ENCODE measurements around the gene GSTK1. TPM values are rescaled to one million over a fixed set of nuclear protein-coding genes. Genes with fewer than 3 reads are reported as not detected.

GSTK1 gene
- total and polyA plus RNA-seq, 5 donors = 182 to 280 (median 239) TPM

DNA sequence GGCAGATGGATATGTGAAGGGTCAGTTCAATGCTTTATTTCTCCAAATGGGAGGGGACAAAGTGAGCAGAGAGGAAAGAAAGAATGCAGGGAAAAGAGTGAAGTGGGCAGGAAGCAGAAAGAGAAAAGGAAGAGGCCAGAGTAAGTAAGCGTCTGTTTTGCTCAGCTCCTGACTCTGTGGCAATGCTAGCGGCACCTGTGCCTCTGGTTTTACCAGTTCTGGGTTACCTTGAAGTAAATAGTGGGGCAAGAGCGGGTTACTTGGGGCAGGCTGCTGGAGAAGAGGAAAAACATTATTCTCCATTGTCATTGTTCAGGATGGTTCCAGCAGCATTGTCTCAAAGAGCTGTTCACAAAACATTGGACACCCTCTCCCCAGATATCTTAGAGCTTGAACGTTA lies 39.5 kb upstream of the GSTK1 start:
- WGBS = 78% methylated on average over 4 of the region's 4 CpGs
- H3K27ac ChIP-seq (ENCODE audit: low read length) = no peak overlapping the region

DNA sequence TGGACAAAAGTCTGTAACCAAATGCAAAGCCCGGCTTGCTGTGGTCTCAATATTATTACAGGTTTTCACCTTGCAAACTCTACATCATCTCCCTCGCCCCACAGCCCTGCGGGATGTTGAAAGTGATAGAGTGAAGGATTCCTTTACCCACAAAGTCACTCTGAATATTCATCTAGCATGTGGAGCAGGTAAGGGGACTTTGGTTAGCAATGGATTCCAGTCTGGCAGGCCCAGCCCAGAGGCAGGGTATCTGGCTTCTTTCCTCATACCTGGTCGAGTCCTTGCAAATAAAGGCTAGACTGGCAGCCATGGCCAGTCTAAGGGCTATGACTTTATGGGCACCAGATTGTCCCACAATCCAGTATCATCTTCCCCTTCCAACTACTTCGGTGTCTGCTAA lies 38.2 kb upstream of the GSTK1 start:
- Histone ChIP-seq H3K4me1 (ENCODE audit: control insufficient read depth, insufficient read depth, low read length) (no peaks in the 10 kb centered on the region), H3K27me3 (ENCODE audit: control insufficient read depth, insufficient read depth) (no peaks in the 10 kb centered on the region), H3K9me3 (ENCODE audit: control insufficient read depth, low read length) (no peaks in the 10 kb centered on the region), H3K4me3 (ENCODE audit: low read length) (no peak overlapping the region), H3K27ac (ENCODE audit: low read length) (no peak overlapping the region)
- DNase-seq (no peak), ATAC-seq (no peak)
- 90% methylated on average over 5 of the region's 5 CpGs for WGBS
- intact Hi-C loops (cut with DNase I) = no loop called here

More for the DNA sequence above, 39.5 kb upstream of the GSTK1 start:
- H3K27me3 ChIP-seq (ENCODE audit: control insufficient read depth, insufficient read depth) = no peaks in the 10 kb centered on the region
- intact Hi-C loops (cut with DNase I) = no loop called here
- H3K4me3 ChIP-seq (ENCODE audit: low read length) = no peak overlapping the region
- ATAC-seq = no peak
- no peak for DNase-seq
- no peaks in the 10 kb centered on the region for H3K4me1 ChIP-seq (ENCODE audit: control insufficient read depth, insufficient read depth, low read length)
- no peaks in the 10 kb centered on the region for H3K9me3 ChIP-seq (ENCODE audit: control insufficient read depth, low read length)

DNA sequence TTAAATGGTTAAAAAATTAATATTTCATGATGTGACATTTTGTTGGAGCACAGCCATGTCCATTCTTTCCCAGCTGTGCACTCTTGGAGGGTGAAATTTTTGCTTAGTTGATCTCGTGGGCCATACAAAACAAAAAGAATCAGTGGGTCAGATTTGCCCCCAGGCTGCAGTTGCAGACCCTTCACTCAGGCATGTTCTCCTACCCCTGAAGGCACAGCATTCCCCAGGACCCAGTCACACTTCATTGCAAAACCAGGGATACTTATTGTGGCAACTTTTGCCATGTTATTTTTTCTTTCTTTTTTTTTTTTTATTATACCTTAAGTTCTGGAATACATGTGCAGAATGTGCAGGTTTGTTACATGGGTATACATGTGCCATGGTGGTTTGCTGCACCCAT lies 35.4 kb upstream of the GSTK1 start:
- Histone ChIP-seq H3K4me1 (ENCODE audit: control insufficient read depth, insufficient read depth, low read length) (no peaks in the 10 kb centered on the region), H3K27ac (ENCODE audit: low read length) (no peak overlapping the region), H3K9me3 (ENCODE audit: control insufficient read depth, low read length) (no peaks in the 10 kb centered on the region), H3K4me3 (ENCODE audit: low read length) (no peak overlapping the region), H3K27me3 (ENCODE audit: control insufficient read depth, insufficient read depth) (no peaks in the 10 kb centered on the region)
- ATAC-seq = no peak
- intact Hi-C loops (cut with DNase I) = no loop called here
- WGBS = 29% methylated on average over 1 of the region's 1 CpG
- DNase-seq = no peak

DNA sequence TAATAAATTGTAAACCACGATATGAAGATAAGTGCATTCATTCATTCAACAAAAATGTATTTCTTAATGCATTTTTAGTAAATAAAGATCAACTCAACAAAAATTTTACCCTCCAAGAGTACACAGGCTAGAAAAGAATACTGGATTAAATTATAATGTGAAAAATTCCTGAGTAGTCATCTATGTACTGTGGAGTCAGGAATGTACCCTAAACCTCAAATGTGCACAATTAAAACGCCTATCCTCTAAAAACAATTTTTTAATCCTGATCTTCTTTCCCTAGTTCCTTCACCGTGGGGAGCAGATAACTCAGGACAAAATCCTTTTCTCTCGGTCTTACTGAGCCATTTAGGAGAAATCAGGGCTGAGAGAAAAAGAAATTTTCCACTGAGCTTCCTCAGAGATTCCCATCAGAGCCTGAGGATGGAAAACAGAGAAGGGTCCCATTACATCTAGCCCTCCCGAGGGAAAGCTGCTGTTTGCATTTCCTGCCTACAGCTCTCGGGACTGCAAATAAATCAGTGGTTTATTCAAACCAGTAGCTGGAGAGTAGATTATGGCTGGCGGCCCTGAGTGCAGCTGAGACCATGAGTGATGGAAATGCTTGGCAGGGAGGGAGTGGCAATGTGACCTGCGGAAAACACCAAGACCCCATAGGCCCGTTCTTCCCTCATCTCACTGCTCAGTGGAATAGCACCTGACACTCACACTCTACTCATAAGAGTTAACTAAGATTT lies 34.0 kb upstream of the GSTK1 start:
- WGBS = 37% methylated on average over 9 of the region's 9 CpGs
- no peaks in the 10 kb centered on the region for H3K4me1 ChIP-seq (ENCODE audit: control insufficient read depth, insufficient read depth, low read length)
- H3K4me3 ChIP-seq (ENCODE audit: low read length) = no peak overlapping the region
- ATAC-seq (no peak), DNase-seq (no peak)
- intact Hi-C loops (cut with DNase I) = no loop called here
- H3K27me3 ChIP-seq (ENCODE audit: control insufficient read depth, insufficient read depth) = no peaks in the 10 kb centered on the region
- H3K9me3 ChIP-seq (ENCODE audit: control insufficient read depth, low read length) = no peaks in the 10 kb centered on the region
- H3K27ac ChIP-seq (ENCODE audit: low read length) = no peak overlapping the region

DNA sequence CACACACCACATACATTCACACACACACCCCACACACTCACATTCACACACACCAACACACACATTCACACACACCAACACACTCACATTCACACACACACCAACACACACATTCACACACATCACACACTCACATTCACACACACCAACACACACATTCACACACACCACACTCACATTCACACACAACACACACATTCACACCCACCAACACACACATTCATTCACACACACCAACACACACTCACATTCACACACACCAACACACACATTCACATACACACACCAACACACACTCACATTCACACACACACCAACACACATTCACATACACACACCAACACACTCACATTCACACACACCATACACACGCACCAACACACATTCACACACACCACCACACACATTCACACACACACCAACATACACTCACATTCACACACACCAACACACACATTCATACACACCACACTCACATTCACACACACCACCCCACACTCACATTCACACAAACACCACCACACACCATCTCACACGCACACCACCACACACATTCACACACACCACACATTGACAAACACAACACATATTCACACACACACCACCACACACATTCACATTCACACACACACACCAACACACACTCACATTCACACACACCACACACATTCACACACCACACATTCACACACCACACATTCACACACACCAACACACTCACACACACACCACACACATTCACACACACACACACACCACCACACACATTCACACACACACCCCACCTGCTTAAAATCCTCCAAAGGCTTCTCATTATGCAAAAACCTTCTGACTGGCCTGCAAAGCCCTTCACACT lies 32.4 kb upstream of the GSTK1 start:
- no peak overlapping the region for H3K27ac ChIP-seq (ENCODE audit: low read length)

DNA sequence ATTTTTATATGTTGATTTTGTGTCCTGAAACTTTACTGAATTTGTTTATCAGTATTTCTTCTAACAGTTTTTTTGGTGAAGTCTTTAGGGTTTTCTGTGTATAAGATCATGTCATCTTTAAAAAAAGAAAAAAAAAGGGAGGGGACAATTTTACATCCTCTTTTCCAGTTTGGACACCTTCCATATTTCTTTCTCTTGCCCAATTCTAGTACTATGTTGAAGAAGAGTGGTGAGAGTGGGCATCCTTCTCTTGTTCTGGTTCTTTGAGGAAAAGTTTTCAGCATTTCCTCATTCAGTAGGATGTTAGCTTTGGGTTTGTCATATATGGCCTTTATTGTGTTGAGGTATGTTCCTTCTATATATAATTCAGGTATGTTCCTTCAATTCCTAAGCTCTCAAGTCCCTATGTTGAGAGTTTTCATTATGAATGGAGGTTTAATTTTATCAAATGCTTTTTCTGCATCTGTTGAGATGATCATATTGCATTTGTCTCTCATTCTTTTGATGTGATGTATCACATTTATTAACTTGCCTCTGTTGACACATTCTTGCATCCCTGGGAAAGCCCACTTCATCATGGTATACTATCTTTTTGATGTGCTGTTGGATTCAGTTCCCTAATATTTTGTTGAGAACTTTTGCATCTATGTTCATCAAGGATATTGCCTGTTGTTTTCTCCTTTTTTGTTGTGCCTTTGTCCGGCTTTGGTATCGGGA lies 29.3 kb upstream of the GSTK1 start:
- DNase-seq = no peak
- Histone ChIP-seq H3K4me3 (ENCODE audit: low read length) (no peak overlapping the region), H3K4me1 (ENCODE audit: control insufficient read depth, insufficient read depth, low read length) (no peaks in the 10 kb centered on the region), H3K27ac (ENCODE audit: low read length) (no peak overlapping the region), H3K27me3 (ENCODE audit: control insufficient read depth, insufficient read depth) (no peaks in the 10 kb centered on the region), H3K9me3 (ENCODE audit: control insufficient read depth, low read length) (no peaks in the 10 kb centered on the region)
- intact Hi-C loops (cut with DNase I) = loop anchor here in 1 of 4 donors (10.0 kb wide), 1 partner anchor 181 kb away; no protein-coding TSS in a partner anchor
- no peak for ATAC-seq
- 92% methylated on average over 2 of the region's 2 CpGs for WGBS

More for the DNA sequence above, 32.4 kb upstream of the GSTK1 start:
- Histone ChIP-seq H3K9me3 (ENCODE audit: control insufficient read depth, low read length) (no peaks in the 10 kb centered on the region), H3K4me3 (ENCODE audit: low read length) (no peak overlapping the region), H3K4me1 (ENCODE audit: control insufficient read depth, insufficient read depth, low read length) (no peaks in the 10 kb centered on the region), H3K27me3 (ENCODE audit: control insufficient read depth, insufficient read depth) (no peaks in the 10 kb centered on the region)
- intact Hi-C loops (cut with DNase I) = loop anchor here in 1 of 4 donors (10.0 kb wide), 1 partner anchor 184 kb away; no protein-coding TSS in a partner anchor
- DNase-seq = no peak
- no peak for ATAC-seq
- 97% methylated on average over 2 of the region's 2 CpGs for WGBS

DNA sequence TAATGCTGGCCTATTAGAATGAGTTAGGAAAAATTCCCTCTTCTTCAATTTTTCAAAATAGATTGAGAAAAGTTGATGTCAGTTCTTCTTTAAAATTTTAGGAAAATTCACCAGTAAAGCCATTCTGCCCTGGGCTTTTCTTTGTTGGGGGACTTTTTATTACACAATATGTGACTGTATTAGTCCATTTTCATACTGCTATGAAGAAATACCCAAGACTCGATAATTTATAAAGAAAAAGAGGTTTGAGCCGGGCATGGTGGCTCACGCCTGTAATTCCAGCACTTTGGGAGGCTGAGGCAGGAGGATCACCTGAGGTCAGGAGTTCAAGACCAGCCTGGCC lies 28.7 kb upstream of the GSTK1 start:
- H3K27me3 ChIP-seq (ENCODE audit: control insufficient read depth, insufficient read depth) = no peaks in the 10 kb centered on the region
- no peak for ATAC-seq

DNA sequence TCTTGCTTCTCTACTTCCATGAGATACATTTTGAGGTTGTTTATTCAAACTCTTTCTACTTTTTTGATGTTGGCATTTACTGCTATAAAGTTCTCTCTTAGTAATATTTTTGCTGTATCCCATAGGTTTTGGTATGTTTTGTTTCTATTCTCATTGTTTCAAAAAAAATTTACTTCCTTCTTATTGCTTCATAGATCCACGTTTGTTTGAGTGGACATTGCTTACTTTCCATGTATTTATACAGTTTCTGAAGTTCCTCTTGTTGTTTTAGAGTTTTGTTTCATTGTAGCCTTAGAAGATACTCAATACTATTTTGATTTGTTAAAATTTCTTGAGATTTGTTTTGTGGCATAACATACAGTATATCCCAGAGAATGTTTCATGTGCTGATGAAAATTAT lies 27.7 kb upstream of the GSTK1 start:
- DNase-seq = no peak
- ATAC-seq = no peak
- no peaks in the 10 kb centered on the region for H3K4me1 ChIP-seq (ENCODE audit: control insufficient read depth, insufficient read depth, low read length)
- H3K4me3 ChIP-seq (ENCODE audit: low read length) = no peak overlapping the region
- 36% methylated on average over 1 of the region's 1 CpG for WGBS
- intact Hi-C loops (cut with DNase I) = loop anchor here in 1 of 4 donors (10.0 kb wide), 1 partner anchor 179 kb away; no protein-coding TSS in a partner anchor
- H3K27ac ChIP-seq (ENCODE audit: low read length) = no peak overlapping the region
- H3K9me3 ChIP-seq (ENCODE audit: control insufficient read depth, low read length) = no peaks in the 10 kb centered on the region
- no peaks in the 10 kb centered on the region for H3K27me3 ChIP-seq (ENCODE audit: control insufficient read depth, insufficient read depth)

More for the DNA sequence above, 28.7 kb upstream of the GSTK1 start:
- no peaks in the 10 kb centered on the region for H3K9me3 ChIP-seq (ENCODE audit: control insufficient read depth, low read length)
- H3K4me3 ChIP-seq (ENCODE audit: low read length) = no peak overlapping the region
- H3K27ac ChIP-seq (ENCODE audit: low read length) = no peak overlapping the region
- DNase-seq = no peak
- no peaks in the 10 kb centered on the region for H3K4me1 ChIP-seq (ENCODE audit: control insufficient read depth, insufficient read depth, low read length)
- intact Hi-C loops (cut with DNase I) = loop anchor here in 1 of 4 donors (10.0 kb wide), 1 partner anchor 180 kb away; no protein-coding TSS in a partner anchor
- WGBS = 79% methylated on average over 3 of the region's 3 CpGs

DNA sequence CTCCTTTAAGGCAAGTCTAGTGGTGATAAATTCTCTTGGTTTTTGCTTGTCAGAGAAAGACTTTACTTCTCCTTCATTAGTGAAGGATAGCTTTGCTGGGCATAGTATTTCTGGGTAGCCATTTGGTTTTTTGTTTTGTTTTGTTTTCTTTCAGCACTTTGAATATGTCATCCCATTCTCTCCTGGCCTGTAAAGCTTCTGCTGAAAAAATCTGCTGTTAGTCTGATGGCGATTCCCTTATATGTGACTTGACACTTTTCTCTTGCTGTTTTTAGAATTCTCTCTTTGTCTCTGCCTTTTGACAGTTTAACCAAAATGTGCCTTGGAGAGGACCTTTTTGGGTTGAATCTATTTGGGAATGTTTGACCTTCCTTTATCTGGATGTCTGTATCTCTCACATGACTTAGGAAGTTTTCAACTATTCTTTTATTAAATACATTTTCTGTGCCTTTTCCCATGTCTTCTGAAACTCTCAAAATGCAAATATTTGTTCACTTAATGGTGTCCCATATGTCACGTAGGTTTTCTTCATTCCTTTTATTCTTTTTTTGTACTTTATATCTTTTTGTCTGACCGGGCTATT lies 26.7 kb upstream of the GSTK1 start:
- WGBS = 74% methylated on average over 3 of the region's 3 CpGs
- Histone ChIP-seq H3K27me3 (ENCODE audit: control insufficient read depth, insufficient read depth) (no peaks in the 10 kb centered on the region), H3K9me3 (ENCODE audit: control insufficient read depth, low read length) (no peaks in the 10 kb centered on the region), H3K4me1 (ENCODE audit: control insufficient read depth, insufficient read depth, low read length) (no peaks in the 10 kb centered on the region), H3K27ac (ENCODE audit: low read length) (no peak overlapping the region), H3K4me3 (ENCODE audit: low read length) (no peak overlapping the region)
- intact Hi-C loops (cut with DNase I) = loop anchor here in 1 of 4 donors (10.0 kb wide), 1 partner anchor 178 kb away; no protein-coding TSS in a partner anchor
- DNase-seq (no peak), ATAC-seq (no peak)

DNA sequence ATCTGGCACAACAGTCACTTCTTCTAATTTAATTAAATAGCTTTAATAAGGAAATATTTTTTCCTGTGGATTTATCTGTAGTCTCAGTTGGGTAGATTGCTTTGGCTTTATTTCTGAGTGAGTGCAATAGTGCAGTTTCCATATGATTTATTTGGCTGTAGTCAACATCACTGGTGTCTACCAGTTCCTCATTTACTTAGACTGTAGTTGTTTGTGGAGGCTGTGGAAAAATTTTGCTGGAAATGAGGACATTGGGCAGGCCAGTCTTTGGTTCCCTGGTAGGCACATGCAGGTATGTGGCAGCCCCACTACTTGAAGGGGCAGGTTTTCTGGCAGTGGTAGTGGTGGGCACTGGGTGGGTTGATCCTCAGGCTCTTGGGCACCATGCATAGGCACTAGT lies 25.9 kb upstream of the GSTK1 start:
- no peaks in the 10 kb centered on the region for H3K9me3 ChIP-seq (ENCODE audit: control insufficient read depth, low read length)
- no peak overlapping the region for H3K4me3 ChIP-seq (ENCODE audit: low read length)
- no peaks in the 10 kb centered on the region for H3K27me3 ChIP-seq (ENCODE audit: control insufficient read depth, insufficient read depth)
- intact Hi-C loops (cut with DNase I) = loop anchor here in 1 of 4 donors (10.0 kb wide), 1 partner anchor 177 kb away; no protein-coding TSS in a partner anchor
- DNase-seq (no peak), ATAC-seq (no peak)
- H3K4me1 ChIP-seq (ENCODE audit: control insufficient read depth, insufficient read depth, low read length) = no peaks in the 10 kb centered on the region
- no peak overlapping the region for H3K27ac ChIP-seq (ENCODE audit: low read length)

Data from right cardiac atrium (tissue), 5 donors.